GM18511 (cell line): ENCODE data around the gene TLX2.

Experiments used
- ATAC-seq: cut with Tn5 transposase; IDR thresholded peaks from one replicate; pipeline ENCODE4 v1.9.1; 2021; ENCODE audit warnings: mild to moderate bottlenecking, moderate library complexity; ENCODE audit not compliant: unreplicated experiment

TLX2 gene

DNA sequence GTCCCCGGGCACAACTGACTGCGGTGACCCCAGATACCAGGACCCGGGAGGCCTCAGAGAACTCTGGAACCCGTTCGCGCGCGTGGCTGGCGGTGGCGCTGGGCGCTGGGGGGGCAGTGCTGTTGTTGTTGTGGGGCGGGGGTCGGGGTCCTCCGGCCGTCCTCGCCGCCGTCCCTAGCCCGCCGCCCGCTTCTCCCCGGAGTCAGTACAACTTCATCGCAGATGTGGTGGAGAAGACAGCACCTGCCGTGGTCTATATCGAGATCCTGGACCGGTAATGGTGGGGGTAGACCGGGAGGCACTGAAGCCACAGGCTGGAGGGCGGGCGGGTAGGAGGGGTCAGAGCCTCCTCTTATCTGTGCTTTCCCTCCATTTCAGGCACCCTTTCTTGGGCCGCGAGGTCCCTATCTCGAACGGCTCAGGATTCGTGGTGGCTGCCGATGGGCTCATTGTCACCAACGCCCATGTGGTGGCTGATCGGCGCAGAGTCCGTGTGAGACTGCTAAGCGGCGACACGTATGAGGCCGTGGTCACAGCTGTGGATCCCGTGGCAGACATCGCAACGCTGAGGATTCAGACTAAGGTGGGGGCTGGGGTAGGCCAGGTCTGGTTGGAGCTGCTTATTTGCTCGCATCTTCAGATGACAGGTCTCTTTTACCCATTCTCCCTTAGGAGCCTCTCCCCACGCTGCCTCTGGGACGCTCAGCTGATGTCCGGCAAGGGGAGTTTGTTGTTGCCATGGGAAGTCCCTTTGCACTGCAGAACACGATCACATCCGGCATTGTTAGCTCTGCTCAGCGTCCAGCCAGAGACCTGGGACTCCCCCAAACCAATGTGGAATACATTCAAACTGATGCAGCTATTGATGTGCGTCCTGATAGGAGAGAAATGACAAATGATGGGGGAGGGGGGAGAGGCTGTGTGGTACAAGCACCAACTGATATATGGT lies 16.3 kb downstream of the TLX2 start:
- peak; percentile 33 for ATAC-seq

DNA sequence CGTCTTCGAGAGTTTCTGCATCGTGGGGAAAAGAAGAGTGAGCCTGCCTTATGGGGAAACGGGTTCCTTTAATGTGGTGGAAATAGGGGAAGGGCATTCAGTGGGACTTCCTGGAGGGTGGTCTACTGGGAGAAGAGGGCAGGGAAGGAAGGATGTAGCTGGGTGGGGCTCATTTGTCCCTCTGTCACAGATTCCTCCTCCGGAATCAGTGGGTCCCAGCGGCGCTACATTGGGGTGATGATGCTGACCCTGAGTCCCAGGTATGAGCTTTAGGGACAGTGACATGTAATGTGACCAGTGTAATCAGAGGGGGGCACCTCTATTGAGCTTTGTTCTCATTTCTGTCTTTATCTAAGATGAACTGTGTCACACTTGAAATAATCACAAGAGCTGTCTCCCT lies 17.4 kb downstream of the TLX2 start:
- no peak for ATAC-seq

DNA sequence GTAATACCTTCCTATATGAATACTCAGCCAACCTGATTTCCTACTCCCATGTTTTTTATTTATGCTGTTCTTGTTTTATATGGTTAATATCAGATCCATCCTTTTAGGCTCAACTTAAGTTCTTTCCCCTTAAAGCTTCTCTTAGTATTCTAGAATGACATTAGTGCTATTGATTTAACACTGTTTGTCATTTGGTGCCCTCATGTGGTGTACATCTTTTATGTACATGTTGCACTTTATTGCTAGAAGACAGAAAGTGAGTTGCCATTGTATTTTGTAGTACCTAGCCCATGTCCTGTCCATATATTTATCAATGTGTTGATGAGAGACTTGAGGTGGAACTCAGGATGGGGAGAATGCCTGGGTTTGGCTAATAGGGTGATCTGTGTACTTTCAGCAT lies 18.0 kb downstream of the TLX2 start:
- ATAC-seq: no peak

DNA sequence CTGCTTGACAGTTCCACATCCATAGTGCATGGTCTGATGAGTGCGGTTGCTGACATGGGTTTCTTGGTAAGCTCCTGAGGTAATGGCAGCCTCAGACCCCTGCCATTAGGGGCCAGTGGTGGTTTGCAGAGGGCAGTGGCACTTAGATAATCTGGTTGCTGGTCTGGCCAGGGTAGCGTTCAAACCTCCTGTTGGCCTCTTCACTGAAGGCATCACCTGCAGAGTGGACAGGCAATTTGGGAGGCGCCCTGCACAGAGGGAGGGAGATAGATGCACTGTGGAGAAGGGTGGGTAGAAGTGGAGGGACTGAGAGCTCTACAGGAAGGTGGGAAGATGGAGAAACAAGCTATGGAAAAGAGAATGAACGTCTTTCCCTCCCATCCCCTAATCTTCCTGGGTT lies 19.2 kb downstream of the TLX2 start:
- ATAC-seq: no peak

DNA sequence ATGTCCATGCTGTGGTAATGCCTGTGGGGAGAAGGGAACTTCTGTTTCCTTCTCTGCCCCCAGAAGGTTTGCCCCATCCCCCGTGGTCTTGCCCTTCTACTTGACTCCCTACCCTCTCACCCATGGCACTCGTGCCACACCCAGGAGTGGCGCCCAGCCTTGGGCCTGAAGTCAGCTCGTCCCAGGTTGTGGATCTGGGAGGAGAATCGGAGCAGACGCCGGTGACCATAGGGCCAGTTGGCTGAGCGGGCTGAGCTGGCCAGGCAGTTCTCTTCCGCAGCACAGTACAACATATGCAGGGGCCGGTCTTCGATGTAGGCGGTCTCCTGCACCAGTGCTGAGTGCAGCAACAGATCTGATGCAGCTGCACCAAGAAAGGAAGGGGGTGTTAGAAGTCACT lies 20.2 kb downstream of the TLX2 start:
- no peak for ATAC-seq

DNA sequence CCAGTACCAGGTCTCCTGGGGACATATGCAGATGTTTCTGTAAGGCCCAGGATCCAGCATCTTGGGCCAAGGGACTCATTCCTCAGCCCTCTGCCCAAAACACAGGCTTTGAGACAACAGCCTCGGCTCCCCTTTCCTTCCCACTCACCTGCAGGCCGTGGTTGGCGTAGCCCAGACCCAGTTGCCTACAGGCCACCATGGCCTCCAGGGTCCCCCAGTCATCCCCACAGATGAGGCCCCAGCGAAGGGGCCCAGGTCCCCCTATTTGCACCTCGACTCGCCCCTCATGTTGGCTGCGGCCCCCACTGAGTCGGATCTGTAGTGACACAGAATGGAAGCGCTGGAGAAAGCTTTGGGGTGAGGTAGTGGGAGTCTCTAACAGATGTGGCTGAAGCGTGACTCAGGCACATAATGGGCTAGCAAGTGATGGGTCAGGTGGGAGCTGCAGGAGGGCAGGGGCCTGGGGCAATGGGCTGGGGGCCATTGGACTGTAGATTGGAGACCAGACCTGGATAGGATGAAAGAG lies 21.3 kb downstream of the TLX2 start:
- no peak for ATAC-seq

DNA sequence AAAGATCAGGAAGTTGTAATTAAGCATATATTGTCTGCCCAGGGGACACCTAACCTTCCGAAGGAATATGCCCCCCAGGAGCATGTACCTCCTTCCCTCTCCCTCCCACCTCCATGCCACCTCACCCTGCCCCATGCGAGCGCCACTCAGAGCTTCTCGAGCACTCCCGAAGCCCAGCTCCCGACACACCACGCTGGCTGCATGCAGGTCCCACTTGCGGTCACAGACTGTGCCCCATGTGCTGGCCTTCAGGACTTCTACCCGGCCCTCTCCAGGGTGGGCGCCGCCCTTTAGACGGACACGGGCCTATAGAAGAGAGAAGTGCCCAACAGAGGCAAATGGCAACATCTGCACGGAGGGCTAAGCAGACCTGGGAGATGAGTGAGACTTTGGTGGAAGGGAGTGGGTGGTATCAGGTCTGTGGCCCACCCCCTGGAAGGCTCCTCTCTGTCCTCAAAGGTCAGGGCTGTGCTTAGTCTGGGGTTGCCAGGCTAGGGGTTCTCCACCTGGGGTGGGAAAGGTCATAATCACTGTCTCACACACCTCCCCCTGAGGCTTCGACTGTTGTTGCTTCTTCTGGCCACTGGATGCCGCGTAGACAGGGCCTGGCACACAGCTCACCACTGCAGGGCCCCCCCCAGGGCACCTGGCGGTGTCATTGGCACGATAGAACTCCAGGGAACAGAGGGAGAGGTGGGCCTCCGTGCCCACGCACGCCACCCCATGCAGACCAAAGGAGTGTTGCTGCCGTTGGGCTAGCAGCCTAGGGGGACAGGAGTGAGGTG lies 22.1 kb downstream of the TLX2 start:
- ATAC-seq: no peak

DNA sequence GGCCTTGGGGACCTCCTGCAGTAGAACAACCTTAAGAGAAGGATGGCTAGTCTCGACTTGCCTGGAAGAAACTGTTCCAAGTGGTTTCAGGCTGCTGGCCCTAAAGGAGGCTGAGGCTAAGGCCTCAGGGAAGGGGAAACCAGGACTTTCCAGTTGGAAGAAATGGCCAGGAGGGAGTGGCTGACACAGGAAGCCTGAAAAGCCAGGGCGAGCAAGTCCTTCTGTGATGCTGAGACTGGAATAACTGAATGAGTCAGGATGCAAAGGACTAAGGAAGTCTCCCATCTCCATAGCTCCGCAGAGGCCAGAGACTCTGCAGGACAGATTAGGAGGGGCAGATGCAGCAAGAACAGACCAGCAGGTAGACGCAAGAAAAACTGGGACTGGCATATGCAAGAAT lies 22.9 kb downstream of the TLX2 start:
- no peak for ATAC-seq

DNA sequence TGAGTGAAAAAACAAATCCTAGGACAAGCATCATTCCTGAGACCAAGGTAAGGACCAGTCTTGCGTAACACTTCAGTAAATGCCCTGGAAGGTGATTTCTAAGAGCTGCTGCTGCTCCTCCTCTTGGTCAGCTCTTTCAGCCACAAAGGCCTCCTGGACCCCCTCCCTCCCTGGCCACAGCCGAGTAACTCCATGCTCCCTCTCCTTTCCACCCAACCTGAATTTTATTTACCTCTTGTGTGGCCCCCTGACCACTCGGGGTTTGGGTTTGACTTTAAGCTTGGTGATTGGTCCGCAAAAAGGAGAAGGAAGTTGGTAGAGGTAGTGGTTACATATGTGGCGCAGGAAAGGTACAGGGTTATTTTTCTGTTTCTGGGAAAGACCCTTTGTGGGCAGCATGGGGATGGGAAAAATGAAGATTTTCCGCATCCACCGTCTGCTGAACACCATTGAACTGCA lies 24.7 kb downstream of the TLX2 start:
- ATAC-seq: no peak

DNA sequence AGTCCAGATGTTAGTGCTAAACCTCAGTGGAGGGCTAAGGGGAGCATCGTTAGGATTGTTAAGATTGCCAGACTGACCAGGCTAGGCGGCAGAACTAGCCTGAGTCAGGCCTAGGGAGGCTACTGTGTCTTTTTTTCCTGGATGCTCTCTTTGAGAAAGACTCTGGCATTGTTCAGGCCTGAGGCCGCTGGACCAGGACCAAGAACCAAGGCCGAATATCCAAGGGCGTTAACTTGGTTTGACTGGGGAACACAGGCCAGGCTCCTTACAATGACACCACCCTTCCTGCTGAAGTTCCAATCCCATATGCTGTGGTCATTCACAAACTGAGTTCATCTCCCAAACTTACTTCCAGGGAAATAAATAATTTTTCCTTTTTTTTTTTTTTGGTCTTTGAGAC lies 26.0 kb downstream of the TLX2 start:
- ATAC-seq: no peak

DNA sequence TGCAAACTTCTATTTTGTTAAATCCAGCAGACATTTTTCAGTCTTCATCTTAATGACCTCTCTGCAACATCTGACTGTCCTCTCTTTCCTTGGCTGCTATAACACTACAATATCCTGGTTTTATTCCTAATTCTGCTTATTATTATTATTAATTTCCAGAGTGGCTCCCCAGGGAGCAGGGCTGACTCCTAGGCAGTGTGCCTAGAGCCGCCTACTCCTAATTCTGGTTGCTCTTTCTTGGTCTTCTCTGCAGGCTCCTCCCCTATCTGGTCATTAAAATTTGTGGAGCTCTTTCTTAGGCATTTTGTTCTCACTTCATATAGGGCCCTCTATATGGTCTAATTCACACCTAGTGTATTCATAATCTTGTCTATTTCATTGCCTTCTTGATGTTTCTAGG lies 28.7 kb downstream of the TLX2 start:
- ATAC-seq: no peak

DNA sequence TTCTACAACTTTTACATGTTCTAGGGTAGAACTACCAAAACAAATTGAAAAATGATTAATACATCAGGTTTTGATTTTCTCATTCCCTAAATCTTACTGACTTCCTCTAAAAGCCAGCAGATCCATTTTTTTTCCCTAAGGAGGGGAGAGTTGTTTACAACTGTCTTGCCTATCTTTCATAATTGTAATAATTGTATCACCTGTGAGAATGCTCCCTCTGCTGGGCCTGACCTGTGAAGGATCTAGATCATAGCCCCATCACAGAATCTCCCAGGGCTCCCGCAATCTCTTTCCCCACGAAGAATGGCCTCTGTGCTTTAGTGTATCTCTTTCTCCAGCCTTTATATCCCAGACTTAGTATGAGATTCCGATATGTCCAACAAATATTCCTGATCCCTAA lies 30.4 kb downstream of the TLX2 start:
- no peak for ATAC-seq

DNA sequence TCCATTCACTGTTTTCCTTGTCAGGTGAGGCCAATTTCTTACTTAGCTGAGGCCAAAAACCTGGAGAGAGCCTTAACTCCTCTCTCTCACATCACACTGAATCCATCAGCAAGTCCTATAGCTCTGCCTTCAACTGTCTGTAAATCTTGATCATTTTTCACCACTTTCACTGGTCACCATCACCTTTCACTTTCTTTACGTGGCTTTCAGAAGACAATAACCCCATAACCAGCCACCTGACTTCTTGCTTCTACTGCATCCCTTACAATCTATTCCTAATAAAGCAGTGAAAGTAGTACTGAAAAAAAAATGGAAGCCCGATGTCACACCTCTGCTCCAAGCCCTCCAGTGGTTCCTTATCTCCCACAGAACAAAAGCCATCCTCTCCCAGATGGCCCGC lies 31.8 kb downstream of the TLX2 start:
- ATAC-seq: no peak

DNA sequence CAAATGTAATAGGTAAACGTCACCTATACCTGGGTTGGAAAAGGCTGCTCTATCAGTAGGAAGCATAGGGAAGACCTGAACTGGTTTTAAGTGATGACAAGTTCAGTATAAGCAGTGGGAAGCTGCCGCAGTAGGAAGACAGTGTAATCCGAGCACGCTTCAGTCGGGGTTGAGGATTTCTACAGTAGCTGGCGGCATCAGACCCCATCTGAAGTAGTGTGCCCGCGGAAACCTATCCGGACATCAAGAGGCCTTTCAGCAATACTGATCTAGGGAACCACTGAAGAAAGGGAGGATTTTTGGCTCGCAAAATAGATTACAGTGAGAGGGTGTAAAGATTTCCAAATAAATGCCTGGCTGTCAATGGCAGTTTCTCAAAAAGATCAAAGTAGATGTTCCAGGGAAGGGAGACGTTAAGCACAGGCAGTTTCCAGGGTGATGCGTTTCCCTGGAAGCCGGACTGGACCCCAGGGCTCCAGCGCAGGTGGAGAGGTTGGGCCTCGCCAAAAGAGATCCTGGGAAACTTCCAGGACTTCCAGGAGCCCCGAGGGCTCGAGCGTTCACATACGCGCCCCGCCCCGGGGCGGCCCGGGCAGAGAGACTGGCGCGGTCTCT lies 34.1 kb downstream of the TLX2 start:
- no peak for ATAC-seq

DNA sequence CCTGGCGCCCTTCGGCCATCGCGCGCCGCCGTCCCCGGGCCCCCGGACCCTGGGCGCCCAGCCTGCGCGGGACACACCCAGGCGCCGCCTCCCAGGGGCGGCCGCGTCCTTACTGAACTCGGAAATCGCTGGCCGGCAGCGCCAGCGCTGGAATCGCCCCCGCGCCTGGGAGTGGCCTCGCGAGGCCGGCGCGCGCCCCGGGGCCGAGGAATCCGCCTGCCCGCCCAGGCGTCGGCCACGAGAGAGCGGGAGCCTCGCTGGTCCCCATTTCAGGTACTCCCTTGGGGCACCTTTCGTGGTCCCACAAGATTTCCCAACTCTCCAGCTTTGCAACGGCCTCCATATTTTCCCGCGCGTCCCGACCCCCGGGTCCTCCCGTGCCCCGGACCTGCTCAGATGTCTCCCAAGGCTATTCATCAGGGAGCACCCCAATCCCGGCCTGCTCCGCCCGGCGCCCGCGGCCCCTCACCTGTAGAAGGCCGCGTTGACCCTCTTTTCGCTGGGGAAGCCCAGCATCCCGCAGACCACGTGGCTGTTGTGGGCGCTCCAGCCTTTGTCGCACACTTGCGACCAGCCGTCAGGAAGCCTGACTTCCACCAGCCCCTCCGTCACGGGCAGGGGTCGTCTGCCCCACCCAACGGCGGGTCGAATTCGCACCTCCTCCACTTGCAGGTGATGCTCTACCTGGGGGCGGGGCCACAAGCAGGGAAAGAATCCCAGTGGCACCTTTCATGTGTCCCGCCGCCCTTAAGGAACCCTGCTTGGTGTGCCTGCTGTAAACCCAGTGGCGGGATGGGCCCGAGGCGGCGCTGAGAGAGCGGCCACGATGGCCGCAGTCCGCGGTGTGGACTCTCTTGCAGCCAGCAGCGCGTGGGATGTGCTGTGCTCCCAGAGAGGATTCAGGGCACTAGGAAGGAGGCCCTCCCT lies 34.9 kb downstream of the TLX2 start:
- peak; percentile 43 for ATAC-seq

DNA sequence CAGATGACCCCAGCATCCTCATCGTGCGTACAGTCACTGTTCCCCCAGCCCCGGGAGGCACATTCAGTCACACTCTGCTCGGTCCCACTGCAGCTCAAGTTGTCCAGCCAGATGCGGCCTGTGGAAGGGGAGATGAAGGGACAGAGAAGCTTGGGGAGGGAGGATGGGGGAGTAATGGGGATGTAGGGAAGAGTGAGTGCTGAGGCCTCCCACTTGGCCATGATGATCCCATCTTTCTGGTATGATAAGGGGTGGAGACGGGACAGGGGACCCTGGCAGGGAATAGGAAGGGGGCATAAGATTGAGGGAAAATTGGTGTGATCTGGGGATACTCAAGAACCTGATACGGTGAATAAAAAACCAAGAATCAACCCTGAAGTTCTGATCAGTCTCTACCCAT lies 36.0 kb downstream of the TLX2 start:
- ATAC-seq: no peak

DNA sequence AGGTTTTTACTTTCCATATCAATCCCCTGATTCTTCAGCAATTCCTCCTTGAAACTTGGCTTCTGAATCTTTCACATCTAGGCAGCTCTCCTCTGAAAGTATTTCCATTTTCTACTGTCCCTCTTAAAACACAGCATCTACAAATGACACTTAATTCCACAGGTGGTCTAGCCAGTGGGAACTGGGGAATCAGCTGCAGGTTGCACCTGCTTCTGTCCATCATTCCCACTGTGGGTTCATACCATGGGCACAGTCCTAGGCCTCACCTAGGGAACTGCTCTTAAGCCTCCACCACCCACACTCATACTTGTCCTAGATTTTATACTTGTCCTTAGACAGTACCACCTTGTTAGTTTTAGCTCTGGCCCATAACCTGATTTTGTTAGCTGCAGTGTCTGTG lies 37.3 kb downstream of the TLX2 start:
- ATAC-seq: no peak

DNA sequence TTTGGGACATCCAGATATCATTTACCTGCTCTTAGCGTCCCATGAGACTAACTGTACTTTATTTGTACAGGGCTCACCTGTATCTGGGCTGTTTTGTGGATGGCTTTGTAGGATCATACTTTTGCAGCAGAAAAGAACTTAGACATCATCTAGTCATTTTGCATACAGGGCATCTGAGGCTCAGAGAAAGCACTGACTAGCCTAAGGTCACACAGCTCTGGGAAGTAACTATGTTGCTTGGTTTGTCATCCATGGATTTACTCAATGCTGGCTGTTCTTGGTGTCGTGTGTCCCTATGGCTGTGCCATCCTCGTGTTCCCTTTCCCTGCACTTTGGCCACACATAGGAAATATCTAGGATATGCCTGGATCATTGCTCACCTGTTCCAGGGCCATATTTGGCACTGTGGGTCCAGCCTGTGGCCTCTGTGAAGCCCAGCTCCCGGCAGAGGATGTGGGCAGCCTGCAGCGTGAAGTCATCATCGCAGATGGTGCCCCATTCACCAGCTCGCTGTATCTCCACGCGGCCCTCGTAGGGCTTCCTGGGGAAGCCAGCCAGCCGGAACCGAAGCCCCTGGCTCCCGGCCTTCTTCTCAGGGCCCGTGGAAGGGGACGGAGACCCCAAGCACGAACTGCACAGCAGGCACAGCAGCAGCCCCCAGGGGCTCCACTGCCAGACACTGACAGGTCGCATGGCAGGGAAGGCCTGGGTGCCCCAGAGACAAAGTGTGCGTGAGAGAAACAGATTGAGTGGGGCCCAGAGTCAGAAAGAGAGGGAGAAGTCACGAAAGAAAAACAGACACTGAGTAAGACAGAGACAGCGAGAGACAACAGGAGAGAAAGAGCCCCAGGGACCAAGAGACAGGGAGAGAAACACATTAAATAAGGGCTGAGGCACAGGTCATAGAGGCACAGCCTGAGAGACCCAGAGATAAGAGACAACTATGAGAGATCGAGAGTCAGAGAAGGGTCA lies 38.0 kb downstream of the TLX2 start:
- ATAC-seq: peak; percentile 14
